NCI-H2227 treated with DMSO at 0.1 percent for 48 hours (cell line): Measurements from ENCODE around the gene APOBEC3H.

Experiments
- DNase-seq: peaks from one replicate; lab custom pipeline; 2025; lab: John Stamatoyannopoulos, UW

Gene APOBEC3H

DNA sequence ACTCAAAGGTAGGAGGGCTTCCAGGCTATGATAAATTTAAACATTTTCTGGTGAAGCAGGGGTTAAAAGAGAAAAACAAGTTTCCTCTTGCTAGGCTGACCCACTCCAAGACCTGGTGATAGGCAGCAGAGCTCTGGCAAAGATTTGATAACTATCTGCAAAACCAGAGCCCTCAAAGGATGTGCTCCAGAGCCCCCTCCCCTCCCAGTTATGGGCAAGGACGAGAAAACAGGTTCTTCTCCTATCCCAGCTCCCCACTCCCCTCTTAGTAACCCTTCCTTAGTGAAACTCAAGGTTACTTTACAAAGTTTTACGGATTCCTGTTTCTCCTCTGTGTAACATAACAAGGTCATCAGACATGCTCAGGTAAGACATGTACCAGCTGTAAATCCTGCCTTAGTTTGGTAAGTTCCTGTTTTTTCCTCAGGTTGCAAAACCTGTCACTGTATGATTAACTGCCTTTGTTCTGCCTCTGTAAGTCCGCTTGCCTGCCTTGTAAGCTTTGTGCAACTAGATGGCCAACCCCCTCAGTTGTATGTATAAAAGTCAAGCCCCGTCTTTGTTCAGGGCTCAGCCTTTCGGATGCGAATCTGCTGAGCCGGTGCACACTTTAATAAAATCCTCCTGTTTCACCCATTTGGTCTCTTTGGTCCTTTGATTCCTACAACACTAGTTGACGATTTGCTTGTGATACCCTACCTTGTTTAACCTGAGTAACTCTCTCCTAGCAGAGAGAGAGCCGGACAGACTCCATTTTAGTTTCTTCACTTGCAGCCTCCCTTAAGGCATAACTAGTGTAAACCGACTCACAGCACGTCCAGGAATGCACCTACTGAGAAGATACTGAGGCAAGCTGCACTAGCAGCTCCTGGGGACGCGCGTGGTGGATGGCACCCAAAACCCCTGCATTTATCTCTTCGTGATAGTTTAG lies 13.9 kb downstream of the APOBEC3H start:
- DNase-seq = no peak

DNA sequence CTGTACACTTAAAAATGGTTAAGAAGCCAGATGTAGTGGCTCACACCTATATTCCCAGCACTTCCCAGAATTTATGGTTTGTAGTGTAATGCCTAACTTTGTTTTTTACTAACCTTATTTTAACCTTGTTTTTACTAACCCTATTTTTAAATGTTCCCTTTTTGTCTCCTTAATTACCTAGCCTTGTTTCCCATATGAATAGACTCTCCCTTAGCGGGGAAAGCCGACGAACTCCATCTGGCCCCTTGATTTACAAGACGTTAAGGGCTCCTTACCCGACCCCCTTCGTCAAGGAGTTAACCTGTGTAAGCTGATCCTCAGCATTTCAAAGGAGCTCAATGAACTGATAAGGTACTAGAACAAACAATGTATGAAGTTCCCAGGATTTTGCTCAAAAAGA lies 17.1 kb downstream of the APOBEC3H start:
- no peak for DNase-seq

DNA sequence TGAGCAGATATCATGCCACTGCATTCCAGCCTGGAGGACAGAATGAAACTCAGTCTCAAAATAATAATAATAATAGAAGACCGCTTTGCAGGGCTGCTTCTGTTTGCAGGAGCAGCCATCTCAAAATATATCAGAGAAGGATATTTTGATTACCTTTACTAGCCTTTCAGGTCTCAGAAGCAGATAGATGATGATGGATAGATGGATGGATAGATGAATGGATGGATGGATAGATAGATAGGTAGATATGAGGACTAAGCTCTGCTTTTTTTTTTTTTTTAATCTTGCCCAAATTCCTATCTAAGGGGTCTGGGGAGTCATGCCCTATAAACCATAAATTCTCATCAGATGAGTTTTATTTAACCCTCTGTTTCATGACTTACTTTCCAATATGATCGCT lies 18.5 kb downstream of the APOBEC3H start:
- no peak for DNase-seq

DNA sequence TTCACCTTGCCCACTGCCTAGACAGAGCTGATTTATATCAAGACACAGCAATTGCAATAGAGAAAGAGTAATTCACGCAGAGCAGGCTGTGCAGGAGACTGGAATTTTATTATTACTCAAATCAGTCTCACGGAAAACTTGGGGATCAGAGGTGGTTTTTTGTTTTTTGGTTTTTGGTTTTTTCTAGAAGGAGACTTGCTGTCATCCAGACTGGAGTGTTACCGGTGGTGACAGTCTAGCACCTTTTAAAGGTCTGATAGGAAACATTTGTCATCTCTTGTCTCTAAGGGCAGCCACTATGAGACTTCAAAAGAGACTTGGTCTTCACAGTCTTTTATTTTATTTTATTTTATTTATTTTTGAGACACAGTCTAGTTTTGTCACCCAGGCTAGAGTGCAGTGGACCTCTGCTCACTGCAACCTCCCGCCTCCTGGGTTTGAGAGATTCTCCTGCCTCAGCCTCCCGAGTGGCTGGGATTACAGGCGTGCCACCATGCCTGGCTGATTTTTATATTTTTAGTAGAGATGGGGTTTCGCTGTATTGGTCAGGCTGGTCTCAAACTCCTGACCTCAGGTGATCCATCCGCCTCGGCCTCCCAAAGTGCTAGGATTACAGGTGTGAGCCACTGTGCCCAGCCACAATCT lies 19.1 kb downstream of the APOBEC3H start:
- no peak for DNase-seq

DNA sequence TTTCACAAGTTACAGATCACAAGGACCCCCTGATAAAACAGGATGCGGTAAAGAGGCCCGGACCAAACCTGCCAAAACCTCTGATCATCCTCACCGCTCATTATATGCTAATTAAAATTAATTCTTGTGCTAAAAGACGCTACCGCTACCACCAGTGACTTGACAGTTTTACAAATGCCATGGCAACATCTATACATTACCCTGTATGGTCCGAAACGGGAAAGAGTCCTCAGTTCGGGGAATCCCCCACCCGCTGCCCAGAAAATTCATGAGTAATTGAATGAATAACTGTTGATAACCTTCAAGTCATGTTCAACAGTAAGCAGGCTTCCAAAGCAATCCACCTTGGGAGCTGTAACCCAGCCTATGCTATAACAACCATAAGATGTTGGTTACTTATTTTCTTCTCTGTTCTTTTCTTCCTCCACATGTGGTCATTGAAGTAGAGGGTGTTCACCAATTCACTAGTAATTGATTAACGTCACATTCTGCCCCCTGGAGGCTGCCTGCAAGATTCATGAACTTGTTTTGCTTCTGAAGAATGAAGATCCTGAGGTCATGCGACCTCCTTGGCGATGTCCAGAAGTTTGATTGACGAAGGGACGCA lies 20.6 kb downstream of the APOBEC3H start:
- DNase-seq = no peak

DNA sequence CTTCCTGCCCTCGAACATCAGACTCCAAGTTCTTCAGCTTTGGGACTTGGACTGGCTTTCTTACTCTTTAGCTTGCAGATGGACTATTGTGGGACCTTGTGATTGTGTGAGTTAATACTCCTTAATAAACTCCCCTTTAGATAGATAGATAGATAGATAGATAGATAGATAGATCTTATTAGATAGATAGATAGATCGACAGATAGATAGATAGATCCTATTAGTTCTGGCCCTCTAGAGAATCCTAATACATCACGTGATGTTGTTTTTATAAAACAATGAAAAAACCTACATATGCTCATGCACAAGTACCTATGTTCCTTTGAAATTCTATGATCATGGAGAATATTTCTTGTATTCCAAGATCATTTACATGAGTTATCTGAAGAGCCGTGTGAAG lies 23.9 kb downstream of the APOBEC3H start:
- no peak for DNase-seq

DNA sequence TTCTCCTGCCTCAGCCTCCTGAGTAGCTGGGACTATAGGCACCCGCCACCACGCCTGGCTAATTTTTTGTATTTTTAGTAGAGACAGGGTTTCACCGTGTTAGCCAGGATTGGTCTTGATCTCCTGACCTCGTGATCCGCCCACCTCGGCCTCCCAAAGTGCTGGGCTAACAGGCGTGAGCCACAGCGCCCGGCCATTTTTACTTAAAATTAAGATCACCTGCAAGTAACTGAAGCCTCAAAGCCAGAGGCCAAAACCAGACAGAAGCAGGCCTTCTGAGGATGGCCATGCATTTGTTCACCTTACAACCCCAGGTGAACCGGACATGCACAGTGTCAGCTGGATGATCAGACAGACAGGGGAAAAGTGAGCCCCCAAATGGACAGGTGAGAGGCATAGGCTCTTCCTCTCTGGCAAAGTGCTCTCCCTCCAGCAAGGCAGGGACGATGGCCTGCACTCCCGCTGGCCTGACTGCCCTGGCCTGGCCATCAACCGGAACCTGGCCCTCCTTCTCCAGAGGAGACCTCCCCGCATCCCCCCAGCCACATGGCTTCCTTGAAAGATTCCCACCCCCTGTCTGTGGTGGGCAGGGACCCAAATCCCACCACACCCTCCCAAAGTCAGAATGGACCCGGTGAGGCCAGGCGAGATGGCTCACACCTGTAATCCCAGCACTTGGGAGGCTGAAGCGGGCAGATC lies 25.9 kb downstream of the APOBEC3H start:
- DNase-seq = no peak

DNA sequence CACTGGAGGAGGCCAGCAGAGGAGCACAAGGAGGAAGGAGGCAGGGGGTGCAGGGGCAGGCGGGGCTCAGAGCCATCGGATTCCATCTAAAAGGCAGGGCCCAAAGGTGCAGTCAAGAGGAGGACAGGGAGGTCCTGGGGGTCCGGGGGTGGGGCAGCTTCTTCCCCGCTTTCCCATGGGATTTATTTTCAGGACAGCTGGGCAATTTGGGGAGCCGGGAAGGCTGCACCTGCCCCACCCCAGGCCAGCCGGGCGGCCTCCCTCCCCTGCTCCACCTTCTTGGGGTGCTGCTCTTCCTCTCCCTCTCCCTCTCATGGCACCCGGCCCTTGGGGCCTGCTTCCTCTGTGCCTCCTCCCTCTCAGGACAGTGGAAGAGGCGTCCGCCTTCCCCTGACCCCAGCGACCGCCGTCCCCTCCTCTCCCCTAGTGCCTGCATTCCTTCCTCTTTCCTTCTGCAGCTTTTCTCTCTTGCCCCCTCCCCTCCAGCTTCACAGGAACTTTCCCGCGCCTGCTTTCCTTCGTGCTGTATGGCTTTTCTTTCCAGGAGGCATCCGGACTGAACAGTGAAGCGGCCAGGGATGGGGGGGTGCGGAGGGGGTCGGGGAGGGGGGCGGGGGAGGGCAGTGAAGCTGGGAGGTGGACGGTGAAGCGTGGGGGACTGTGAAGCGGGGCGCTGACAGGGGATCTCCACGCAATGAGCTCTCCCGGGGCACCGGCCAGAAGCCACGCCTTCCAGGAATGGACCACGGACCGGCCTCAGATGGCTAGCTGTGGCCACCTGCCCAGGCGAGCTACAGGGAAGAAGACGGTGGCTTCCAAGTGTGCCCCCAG lies 26.9 kb downstream of the APOBEC3H start:
- DNase-seq = no peak

DNA sequence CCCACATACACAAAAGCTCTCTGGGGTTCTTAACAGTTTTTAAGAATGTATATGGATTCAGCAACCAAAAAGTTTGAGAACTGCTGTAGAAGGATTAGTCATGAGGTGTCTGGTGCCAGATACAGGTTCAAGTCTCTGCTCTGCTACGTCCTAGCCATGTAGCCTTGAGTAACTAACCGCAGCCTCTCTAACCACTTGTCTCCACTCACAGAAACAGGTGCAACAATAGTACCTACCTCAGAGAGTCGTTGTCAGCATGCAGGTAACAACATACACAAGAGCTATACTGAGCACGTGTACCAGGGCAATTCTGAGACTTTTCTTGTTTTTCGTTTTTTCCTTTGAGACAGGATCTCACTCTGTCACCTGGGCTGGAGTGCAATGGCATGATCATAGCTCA lies 28.6 kb downstream of the APOBEC3H start:
- DNase-seq = no peak

DNA sequence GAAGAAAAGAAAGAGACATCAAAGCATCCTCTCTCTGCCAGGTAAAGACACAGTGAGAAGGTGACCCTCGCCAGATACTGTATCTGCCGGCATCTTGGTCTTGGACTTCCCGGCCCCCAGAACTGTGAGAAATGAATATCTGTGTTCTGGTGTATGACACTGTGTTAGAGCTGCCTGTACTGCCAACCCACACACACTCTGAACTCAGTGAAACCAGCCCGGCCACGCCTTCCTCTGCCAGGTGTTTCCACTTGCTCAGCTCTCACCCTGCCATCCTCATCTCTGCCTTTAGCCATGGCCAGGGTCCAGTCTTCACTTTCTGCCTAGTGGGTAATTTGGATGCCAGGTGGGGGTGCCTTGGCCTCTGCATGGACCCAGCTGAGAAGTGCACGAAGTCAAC lies 31.5 kb downstream of the APOBEC3H start:
- no peak for DNase-seq

DNA sequence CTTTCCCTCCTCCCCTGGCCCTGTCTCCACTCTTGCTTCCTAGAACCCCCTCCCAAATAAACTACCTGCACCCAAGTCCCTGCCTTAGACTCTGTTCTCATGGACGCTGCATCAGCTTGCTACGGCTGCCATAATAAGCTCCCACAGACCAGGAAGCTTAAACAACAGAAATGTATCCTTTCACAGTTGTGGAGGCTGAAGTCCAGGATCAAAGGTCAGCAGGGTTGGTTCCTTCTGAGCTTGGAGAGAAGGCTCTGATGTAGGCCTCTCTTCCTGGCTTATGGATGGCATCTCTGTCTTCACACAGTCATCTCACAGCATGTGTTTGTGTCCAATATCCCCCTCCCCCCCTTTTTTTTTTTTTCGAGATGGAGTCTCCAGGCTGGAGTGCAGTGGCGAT lies 32.0 kb downstream of the APOBEC3H start:
- no peak for DNase-seq

DNA sequence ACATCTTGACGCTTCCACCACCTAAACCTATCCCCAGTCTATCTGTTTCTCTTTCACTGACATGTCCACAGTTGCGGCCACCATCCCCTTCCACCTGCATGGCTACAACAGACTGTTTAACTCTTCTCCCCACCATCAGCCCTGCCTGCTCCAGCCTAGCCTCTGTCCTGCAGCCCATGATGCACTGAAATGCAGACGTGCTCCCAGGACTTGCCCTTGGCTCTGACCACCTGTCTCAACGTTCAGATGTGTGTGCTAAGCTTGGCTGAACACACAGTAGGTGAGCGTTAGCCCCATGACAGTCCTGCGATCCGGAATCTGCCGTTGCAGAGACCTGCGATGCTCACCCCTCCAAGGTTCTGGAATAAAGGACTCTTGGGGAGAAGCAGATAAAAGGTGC lies 32.7 kb downstream of the APOBEC3H start:
- no peak for DNase-seq

DNA sequence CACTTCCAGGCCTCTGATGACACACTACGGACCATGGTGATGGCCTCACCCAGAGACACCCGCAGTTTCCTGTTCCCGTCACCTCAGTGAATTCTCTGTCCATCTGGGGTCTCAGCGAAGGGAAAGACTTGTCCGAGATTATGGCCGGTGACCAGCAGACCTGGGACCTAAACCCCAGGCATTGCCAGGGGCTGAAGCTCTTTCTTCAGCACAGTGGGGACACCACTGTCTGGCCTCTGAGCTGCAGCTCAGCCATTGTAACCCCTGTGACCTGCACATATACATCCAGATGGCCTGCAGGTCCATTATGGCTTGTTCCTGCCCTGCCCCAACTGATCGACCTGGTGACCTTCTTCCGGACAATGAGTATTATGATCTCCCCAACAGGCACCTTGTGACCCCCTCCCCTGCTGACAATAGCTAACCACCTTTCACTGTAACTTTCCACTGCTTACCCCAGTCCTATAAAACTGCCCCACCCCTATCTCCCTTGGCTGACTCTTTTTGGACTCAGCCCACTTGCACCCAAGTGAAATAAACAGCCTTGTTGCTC lies 33.2 kb downstream of the APOBEC3H start:
- DNase-seq = no peak

DNA sequence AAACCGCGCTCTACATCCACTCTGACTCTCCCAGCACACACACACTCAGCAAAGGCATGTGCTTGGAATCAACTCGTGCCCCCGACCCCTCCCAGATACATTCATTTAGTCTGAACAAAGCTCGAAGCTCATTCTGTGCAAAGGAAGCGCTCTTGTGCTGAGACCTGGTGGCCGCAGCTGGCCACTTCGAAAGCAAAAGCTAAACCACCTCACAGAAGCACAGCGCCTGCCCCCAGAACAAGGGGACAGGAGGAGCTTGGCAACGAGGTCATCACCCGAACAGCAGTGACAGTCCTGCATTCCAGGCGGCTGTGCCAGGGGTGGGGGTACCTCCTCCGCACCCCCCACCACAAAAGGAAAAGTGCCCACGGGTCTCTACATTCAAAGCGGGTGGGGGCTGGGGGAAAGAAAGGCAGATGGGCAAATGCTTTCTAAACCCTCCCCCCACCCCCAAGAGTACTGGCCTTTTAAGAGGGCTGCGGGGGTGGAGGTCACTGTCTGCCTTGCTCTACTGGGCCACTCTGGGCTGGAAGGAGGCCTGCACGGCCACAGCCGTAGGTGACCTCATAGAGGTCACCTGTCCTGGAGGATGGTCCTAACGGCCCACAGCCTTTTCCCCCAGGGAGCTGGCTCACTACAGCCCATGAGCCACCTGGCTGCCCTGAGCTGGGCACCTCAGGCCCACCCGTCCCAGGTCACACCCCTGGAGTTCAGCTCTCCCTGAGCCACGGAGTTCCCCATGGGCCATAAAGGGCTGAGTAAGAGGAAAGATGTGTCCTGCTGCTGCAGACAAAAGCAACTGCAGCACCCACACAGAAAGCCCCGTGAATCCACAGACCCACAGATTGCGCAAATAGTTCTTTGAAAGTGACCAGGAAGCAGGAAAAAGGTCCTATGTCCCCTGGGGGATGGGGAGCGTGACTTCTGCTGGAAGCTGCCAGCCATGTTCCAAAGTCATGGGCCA lies 34.1 kb downstream of the APOBEC3H start:
- peak; percentile 23 for DNase-seq

DNA sequence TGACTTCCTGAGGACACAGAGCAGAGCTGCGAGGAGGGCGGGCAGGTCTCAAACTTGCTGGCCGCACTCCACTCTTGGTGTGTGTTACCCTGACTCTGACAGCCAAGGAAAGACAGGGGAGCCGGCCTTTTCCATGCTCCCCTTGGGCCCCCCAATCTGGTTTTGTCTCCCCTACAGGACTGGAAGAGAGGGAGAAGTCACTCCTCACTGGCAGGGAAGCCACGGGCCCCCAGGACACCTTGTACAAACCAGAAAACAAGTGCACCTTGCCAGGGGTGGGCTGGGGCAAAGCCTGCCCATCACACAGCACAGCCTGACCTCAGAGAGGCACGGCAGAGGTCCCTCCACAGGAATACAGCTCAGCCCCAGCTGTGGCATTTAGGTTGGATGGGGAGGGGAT lies 35.2 kb downstream of the APOBEC3H start:
- DNase-seq = no peak

DNA sequence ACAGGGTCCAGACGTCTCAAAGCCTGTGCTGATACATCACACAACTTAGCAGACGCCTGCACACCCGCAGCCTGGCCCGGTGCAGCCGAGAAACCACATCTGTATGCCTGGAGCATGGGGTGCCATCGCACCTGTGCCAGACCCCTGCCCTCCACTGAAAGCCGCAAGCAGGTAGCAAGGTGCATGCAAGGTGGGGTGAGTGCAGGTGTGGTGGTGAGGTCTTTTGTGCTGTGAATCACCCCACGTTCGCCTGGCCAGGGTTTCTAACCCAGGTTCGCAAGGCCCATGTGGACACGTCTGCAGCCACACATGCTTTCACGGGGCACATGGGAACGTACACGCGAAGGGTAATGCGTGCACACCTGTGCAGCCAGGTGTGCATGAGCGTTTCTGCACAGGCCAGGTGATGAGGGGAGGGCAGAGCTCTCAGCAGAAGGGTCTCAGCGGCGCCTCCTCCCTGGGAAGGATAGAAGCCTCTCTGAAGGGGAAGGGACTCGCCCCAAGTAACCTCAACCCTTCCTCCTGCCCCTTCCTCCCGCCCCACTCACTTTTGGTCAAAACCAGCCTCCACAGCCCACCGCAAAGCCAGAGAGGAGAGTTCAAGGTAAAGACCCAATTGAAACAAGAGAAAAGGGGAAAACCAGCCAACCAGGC lies 36.0 kb downstream of the APOBEC3H start:
- no peak for DNase-seq

DNA sequence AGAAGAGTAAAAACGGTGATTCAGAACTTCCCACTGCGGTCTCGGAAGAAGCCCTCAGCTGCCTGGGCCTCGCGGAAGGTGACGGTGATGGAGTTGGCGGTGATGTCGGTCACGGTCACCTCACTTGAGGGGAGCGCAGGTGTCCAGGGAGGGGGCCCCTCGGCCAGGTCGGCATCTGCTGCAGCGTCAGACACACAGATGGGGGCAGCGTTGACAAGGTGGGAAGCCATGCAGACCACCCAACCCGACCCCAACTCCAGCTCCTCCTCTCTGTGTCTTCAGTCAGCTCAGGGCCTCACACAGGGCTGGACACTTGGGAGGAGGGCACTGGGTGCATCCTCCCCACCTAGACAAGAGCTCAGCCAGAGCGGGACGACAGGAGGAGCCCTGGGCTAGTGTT lies 36.8 kb downstream of the APOBEC3H start:
- no peak for DNase-seq

DNA sequence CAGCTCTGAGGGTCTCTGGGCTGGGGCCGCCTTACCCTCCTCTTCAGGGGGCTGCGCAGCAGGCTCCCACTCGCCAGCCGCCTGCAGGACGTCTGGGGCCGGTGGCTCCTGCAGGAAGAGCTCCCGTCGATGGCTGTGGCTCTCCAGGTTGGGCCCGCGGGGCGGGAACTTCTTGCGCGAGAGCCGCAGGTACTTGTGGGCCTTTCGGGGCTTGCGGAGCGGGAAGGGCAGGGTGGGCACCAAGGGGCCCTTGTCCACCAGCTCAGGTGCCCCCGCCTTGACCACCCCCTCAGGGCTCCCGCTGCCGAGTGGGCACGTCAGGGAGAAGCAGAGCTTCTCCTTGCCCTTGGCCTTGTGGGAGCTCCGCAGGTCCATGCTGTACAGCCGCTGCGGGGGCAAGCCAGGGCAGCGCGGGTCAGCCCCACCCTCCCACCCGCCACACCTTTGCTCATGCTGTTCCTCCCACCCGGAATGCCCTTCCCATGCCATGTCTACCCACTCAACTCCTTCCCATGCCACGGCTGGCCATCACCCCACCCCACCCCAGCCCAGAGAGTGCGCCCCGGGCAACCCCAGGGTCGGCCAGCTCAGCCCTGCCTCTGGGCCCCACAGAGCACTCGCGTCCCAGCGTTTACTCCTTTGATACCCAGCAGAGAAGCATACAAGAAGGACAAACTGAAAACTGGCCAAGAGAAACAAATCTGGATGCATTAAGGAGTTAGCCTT lies 37.5 kb downstream of the APOBEC3H start:
- DNase-seq = no peak
